Stimulated activated naive CD4-positive, alpha-beta T cell (primary cell): ENCODE data around the gene AMBN.
"Not testable (repeated sequence)": the region's sequence is repeated elsewhere in the genome, so short reads cannot be mapped to it uniquely, and the experiment has no call there.

Experiments used
- DNase-seq, 6 experiments: peaks; one replicate each; lab custom pipeline; 2025; lab: John Stamatoyannopoulos, UW

Gene AMBN

DNA sequence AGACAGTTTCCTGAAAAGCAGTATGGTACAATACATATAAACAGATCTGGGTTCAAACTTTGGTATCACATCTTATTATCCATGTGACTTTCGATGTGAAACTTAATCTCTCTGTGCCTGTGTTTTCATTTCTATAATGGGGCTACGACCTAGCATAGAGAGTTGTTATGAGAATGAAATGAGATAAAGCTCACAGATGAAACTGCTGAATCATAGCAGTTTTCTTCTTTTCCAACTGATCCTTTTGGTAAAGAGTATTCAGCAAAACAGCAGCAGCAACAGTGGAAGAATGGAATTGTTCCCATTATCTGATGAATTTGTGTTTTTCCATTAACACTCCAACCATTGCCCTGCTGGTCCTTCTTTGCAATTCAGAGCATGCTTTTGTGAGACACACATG is 16.3 kb downstream of the AMBN start:
- no peak for DNase-seq

DNA sequence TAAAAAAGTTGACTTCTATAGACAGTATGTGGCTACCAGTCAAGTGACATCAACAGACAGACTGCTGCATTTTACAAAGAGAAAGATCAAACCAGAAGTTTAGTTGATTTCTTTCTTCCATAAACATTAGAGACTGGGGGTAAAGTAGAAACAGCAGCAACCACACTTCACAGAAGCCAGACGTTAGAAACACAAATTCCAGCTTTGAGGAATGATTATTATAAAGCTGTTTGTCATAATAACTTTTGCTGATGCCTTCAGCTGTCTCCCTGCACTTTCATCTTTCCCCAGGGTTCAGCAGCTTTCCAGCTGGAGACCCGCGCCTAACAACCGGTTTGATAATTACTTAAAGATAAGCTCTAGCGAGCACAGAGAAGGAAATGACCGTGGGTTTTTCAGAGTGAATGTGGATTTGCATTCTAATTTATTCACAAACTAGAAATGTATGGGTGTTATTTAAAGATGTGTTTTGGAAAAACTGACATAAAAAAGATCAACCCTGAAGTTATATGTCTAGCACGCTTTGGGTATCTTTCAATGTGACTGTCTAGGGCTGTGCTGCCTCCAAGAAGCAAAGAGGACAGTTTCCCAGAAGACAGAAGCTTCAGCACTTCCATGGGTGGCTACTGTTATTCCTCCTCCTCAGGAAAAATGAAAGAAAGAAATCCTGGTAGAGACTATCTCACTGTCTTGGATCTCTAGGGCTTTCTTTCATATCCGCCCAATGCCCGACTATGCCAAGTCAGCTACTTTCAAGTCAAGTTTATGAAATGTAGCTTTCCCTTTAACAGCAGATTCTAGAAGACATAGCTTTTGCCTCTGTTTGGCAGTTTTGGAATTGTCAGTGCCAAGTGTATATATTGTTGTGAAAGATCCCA is 21.5 kb downstream of the AMBN start:
- no peak for DNase-seq

DNA sequence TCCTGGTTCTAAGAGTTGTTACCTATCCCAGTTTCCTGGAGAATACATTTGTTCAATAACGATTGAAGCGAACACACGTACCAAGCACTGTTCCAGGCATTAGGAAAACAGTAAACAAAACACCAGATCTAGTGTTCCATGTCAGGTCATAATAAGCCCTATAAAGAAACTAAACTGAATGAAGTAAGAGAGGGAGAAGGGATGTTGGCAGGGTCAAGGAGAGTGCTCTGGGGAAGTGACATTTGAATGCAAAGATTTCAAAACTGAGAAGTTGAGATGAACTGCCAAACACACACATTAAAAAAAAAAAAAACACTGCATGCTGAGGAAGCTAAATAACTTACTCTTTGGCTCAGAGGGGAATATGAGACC is 22.1 kb downstream of the AMBN start:
- no peak for DNase-seq

DNA sequence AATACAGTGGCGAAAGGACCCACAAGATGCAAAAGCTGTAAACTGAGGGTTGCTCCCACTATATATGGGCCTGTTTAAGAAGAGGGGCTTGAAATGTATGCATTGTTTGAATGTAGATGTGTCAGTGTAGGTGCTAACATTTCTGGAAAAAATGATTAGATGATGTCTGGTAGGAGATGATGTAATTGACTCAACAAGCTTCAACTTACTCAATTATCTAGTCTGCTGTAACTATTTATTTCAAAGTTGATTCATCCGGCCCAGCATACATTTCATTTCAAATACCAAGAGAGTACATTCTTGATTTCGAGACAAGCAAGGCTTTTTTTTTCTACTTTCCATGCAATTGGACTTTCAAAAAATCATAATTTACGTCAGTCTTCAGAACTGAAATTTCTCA is 27.2 kb downstream of the AMBN start:
- peak in 2 of 6 experiments; percentile 45 for DNase-seq

DNA sequence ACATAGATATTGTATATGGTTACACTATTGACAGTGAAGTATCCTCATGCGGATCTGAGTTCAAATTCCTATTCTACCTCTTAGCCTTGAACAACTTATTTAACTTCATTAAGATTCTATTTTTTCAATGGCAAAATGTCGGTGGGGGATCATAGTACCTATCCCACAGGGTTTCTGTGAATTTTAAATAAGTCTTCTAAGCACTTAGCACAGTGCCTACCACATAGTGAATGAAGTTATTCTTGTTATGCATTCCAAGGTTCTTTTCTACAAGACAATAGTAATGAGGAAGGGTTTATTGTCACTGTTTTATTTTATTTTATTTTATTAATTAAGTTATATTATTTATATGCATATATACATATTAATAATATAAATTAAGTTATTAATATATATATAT is 27.7 kb downstream of the AMBN start:
- DNase-seq, result peak in 1 of 6 experiments; percentile 44

DNA sequence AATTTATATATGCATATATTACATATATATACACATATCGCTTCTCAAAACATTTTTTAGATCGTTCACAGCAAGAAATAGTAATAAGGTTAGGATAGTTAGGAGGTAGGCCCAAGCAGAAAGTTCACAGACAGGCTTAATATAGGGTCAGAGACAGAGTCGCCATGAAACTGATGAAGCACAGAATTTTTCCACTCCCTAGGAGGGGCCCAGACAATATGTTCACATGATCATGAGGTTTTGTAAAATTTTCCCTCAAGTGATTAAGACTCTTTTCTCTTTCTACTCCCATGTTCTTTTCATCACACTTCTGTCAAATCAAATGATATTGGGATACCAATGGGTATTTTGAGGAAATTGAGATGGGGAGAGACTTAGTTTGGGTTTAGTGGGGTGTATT is 31.3 kb downstream of the AMBN start:
- peak in 4 of 6 experiments; percentile 1 to 47 (median 32) for DNase-seq

DNA sequence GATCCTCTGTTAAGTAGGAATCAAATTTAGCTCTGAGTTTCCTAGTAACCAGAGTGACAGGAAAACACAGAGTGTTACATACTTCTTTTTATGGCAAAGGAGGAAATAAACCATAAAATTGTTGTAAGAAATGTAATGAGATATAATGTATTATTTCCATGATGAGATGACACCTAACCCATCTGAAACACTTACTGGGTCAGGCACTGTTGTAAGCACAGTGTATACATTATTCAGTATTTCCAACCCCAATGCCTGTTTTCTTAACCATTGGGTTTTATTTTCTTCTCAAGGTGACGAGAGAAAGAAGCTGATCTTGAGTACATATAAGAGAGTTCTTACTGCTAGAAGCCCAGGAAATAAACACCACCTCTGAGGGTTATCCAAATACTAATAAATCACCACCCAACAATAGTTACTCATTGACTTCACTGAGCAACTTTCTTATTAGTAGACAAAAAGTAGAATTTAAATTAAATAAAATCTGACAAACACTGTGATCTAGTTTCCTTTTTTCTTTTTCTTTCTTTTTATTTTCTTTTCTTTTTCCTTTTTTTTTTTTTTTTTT is 32.3 kb downstream of the AMBN start:
- DNase-seq, result peak in 2 of 6 experiments; percentile 10 to 20

DNA sequence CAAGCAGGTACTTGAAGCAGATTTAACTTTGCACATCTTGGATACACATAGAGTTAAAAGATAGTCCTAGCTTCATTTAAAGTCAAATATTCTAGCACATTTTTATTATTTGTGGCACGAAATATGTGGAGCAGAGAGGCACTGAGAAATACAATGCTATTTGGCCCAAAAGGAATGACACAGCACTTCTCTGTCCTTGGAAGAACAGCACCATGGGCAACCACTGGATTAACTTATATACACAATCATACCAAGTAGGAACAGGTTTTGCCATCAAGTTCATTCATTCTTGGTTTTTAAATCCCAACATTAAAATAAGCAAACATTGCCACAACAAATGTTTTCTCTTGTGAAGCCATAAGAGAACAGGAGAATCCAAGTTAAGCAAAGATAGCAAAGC is 35.6 kb downstream of the AMBN start:
- no peak for DNase-seq

DNA sequence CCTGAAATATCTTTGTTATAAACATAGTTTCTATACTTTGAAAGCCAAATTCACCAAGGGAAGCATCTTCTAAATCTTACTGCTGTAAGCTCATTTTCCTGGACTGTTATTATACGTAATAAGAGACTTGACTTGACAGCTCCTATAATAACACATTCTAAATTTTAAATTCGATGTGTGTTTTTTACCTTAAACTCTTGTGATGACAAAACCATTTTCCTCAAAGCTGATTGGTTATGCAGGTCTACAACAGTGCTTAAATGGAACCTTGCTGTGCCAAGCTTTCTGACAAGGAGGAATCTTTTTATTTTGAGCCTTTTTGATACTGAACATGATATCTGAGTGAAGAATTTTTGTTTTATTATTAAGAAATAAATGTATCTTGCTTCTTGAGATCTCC is 36.4 kb downstream of the AMBN start, which contains the start of gene ENAM:
Gene ENAM (plus strand): TSS at position 301 of the 400 bp plus-strand sequence. CDS start 757 bp downstream, outside the sequence.
- DNase-seq, result no peak

DNA sequence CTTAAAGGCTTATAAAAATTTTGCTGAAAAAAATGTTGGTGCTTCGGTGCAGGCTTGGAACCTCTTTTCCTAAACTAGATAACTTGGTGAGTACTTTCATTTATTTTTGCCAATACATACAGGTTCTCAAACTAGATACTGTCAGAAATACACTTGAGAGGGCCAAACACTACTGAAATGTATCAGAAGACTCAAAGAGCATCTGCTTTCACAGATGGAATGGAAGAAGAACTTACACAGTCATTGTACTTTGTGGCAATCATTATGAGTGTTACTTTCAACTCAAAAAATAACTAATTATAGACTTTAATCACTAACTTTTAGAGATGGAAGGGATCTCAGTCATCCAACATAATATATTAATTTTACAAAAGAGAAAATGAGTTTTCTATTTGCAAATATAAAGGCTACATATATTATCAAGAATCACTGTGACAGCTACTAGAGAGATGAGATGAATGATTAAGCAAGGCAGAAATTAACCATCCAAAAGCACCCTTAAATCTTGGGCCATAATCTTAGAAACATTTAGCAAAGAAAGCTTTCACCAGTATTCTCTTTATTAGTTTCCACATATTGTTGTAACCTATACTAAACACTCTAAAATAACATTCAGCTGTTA is 37.5 kb downstream of the AMBN start:
- no peak for DNase-seq

DNA sequence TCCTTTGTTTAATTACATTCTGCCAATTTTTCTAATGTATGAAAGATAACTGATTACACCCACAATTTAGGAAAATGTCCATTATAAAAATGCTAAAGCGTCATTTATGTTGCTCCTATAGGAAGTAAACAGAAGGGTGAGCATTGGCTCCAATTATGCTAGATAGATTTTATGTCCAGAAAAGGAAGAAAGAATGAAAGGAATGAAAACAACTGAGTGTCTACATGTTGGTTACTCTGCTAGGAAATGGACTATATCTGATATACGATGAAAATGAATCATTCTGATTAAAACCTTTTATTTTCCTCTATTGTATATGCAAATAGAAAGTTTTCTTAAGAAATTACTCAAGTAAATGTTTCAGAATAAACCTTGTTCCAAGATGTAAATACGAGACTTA is 38.1 kb downstream of the AMBN start:
- DNase-seq, result no peak

DNA sequence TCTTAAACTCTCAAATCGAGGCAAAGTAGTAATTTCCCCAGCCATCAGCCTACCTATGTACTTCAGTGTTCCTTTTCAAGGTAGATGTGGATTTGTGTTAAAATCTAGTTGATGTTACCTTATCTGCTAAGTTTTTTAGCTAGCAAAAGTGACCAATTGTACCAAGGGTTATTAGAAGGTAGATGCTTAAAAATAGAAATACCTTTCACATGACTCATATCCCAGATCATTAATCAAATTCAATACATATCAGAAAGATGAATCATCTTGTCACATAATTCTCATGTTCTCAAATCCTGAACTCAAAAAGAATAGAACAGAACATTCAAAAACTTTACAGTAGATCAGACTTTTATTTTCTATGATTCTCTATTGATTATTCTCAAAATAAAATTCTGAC is 40.0 kb downstream of the AMBN start:
- no peak for DNase-seq

DNA sequence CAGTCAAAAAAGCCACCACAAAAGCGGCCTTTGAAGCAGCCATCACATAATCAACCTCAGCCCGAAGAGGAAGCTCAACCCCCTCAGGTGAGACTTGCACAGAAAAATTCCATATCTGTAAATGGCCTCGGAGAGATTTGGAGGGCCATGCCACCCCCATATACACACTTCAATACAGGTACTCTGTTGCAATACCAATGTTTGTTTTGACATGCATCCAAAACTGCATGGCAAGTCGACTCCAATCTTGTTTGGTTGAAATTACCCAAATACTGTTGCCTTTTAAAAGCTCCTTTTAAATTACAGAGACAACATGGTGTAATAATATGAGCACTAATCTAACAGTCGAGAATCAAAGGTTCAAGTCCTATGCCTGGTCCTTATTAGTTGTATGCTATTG is 42.4 kb downstream of the AMBN start:
- DNase-seq, result no peak

DNA sequence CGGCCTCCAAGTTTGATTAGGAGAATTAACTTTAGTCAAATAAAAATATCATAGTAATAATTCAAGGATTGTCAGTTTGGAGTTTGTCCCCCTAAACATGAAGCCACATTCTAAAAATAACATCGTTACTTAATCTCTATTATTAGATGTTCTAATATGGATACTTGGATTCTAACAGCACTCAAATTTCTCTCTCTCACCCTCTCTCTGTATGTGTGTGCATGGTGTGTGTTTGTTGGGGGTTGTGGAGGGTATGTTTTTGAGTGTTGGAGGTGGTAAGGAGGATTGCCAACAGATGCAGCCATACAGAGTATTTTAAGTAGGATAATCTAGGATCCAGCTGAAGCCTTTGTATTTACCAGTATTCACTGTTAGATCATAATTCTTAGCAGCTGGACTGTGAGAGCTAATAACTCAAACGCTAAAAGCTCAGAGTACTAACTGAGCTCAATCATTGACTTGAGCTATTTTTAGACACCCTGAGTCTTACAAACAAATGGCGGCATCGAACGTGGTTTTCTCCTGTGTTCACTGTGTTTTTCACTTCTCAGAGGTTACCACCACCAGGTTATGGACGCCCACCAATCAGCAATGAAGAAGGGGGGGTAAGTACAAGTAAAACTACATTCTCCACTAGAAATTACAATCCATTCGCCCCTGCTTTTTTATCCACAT is 45.3 kb downstream of the AMBN start:
- DNase-seq, result no peak

DNA sequence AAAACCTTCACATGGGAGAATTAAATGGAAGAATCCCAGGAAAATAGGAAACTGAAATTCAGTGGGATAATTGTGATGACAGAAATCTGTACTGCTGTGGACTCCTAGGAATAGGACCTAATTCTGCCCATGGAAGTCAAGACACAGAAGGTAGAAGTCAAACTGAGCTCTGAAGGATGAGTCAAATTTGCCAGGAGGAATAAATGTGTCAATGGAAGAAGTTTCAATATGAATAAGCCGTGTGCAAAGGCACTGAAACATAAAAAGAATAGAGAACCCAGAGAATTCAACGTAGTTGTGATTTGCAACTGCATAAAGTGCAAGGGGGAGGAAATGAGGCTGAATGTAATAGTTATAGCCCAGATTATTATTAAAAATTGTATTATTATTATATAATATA is 48.1 kb downstream of the AMBN start:
- no peak for DNase-seq

DNA sequence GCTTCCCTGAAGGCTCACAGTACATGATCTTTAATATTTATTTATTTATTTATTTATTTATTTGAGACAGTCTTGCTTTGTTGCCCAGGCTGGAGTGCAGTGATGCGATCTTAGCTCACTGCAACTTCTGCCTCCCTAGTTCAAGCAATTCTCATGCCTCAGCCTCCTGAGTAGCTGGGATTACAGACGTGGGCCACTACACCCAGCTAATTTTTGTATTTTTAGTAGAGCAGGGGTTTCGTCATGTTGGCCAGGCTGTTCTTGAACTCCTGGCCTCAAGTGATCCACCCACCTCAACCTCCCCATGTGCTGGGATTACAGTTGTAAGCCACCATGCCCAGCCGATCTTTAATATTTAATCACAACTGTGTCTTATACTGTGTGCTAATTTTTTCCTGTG is 58.7 kb downstream of the AMBN start:
- DNase-seq, result not testable (repeated sequence)

DNA sequence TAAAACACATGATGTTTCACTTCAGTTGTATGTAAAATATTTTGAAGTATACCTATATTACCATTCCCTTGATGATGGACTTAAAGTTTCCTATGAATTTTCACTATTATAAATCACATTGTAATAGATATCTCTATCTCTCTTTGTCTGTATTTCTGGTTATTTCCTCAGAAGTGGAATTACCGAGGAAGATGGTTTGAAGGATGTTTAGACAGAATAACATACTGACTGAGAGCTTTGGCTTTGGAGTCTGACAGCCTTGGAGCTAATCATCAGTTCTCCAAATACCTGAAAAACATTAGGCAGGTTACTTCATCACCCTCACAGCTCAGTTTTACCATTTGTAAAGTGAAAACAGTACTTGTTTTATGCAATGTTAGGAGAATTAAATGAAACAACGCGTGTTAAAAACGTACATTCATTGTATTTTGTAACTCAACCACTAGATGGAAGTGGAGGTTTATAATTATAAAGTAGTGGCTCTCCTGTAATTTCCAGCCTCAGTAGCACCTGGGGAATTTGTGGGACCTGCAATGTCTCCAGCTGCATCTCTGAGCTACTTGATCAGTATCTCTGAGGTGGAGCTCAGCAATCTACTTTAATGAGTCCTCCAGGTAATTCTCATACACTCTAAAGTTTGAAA is 59.9 kb downstream of the AMBN start:
- peak in 2 of 6 experiments; percentile 22 to 46 for DNase-seq

DNA sequence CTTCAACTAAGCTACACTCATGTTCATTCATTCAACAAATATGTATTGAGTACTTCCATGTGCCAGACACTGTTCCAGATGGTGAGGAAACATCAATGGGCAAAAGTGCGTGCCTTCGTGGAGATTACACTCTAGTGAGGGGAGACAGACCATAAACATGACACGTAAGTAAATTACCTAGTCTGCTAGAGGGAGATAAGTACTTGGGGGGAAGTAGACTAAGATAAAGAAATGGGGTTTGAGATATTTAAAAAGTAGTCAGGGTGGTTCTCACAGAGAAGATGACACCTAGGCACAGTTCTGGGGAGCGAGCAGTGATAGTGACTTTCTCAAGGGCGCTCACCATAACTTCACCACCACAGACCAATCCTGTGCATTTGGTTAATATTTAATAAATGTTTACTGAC is 62.6 kb downstream of the AMBN start:
- DNase-seq, result no peak
